Spleen (tissue), 11 donors: ENCODE results near the gene FAR2. TPM values are rescaled to one million over a fixed set of nuclear protein-coding genes. Genes with fewer than 3 reads are reported as not detected.
"Not testable (repeated sequence)": the region's sequence is repeated elsewhere in the genome, so short reads cannot be mapped to it uniquely, and the experiment has no call there.

Experiments used
- DNase-seq: peaks from one replicate; pipeline ENCODE4 v3.0.0-alpha.2; 2020
- H3K27ac ChIP-seq, 8 donors: fragments of 200-600 bp; sonication (generic) in 7 of 8; 1 replicate in 4 of 8; 2 replicates in 4 of 8; pipeline versions ENCODE4 v1.5.0 to v1.8.0; 2016 to 2021; ENCODE audit warnings: inconsistent platforms in 4 of 8, mild to moderate bottlenecking in 4 of 8, moderate library complexity in 1 of 8
- H3K27me3 ChIP-seq, 7 donors: fragments of 200-600 bp; sonication (generic) in 6 of 7; replicated peaks in 1 of 7; 1 replicate in 4 of 7; 2 replicates in 3 of 7; pipeline versions ENCODE4 v1.5.0 to v1.8.0; 2016 to 2021; ENCODE audit warnings: inconsistent platforms in 3 of 7, mild to moderate bottlenecking in 1 of 7
- H3K36me3 ChIP-seq, 6 donors: fragments of 200-600 bp; sonication (generic) in 5 of 6; 1 replicate in 4 of 6; 2 replicates in 2 of 6; pipeline versions ENCODE4 v1.5.0 to v1.8.0; 2016 to 2021; ENCODE audit warnings: inconsistent platforms in 2 of 6
- H3K4me1 ChIP-seq, 6 donors: fragments of 200-600 bp; sonication (generic) in 5 of 6; 1 replicate in 3 of 6; 2 replicates in 3 of 6; pipeline versions ENCODE4 v1.5.0 to v1.8.0; 2016 to 2021; ENCODE audit warnings: inconsistent platforms in 3 of 6
- H3K4me3 ChIP-seq, 8 donors: fragments of 200-600 bp; sonication (generic) in 7 of 8; 1 replicate in 4 of 8; 2 replicates in 4 of 8; pipeline versions ENCODE4 v1.5.0 to v1.8.0; 2016 to 2021; ENCODE audit warnings: inconsistent platforms in 4 of 8, mild to moderate bottlenecking in 4 of 8, moderate library complexity in 2 of 8
- H3K9me3 ChIP-seq, 8 donors: fragments of 200-600 bp; sonication (generic) in 7 of 8; 1 replicate in 4 of 8; 2 replicates in 4 of 8; pipeline versions ENCODE4 v1.5.0 to v1.8.0; 2016 to 2021; ENCODE audit warnings: inconsistent platforms in 4 of 8
- POLR2A ChIP-seq, 3 donors: fragments of 450-650 bp; IDR thresholded peaks; one replicate each; pipeline ENCODE4 v1.5.1; 2017; ENCODE audit warnings: antibody characterized with exemption in 3 of 3, mild to moderate bottlenecking in 1 of 3
- POLR2AphosphoS5 ChIP-seq, 3 donors: sonication (generic); formaldehyde crosslinking; IDR thresholded peaks; one replicate each; pipeline ENCODE4 v1.5.1; 2017; ENCODE audit warnings: antibody characterized with exemption in 3 of 3
- WGBS, 5 donors: extraction: QIAGEN DNeasy Blood & Tissue Kit in 3 of 5; methylation state at CpG; one replicate each; pipeline versions ENCODE4 v1.1.5 to v1.1.7; 2013 to 2018; 5-methylcytosine and 5-hydroxymethylcytosine counted together
- intact Hi-C: fragments of 100-400 bp; cut with DNase I; formaldehyde crosslinking; loops from one replicate; pipeline ENCODE4 v1.15.0; 2023; ENCODE audit warnings: low total_unique reads
- polyA plus RNA-seq, 3 donors: library from polyadenylated mRNA; stranded (reverse); fragments of 200-250 nt; gene quantifications; one replicate each; pipeline ENCODE4 v1.2.1, GENCODE V29; 2013
- total RNA-seq, 7 donors: library from RNA; depleted of rRNA in 3 of 7; stranded (reverse); fragments of >200 nt in 3 of 7; fragmentation: NEBNext Ultra II Directional in 4 of 7; extraction: Animal tissue kit (Norgen Biotek cat#: 25700) in 4 of 7; gene quantifications; one replicate each; pipeline versions ENCODE4 v1.1.0 to v1.2.1, GENCODE V29; 2016 to 2021
- TF ChIP-seq, protein P1 (sequence below), 11 experiments: fragments of 200-600 bp in 7 of 11; fragments of 450-650 bp in 4 of 11; sonication (generic) in 4 of 11; IDR thresholded peaks in 8 of 11; conservative IDR thresholded peaks in 3 of 11; 1 replicate in 7 of 11; 2 replicates in 4 of 11; pipeline versions ENCODE4 v1.4.0 to v1.8.0; 2016 to 2021; ENCODE audit warnings: antibody characterized with exemption in 11 of 11, inconsistent platforms in 4 of 11, mild to moderate bottlenecking in 1 of 11
- donor health status: healthy with polysubstance abuse.
- donor health status: DM: no; HTN: no; CAD: no; lungs with moderate emphysema.
- donor health status: DM: no; HTN: no; CAD: no.
- donor health status: Bipolar disorder and iron deficiency.
- donor health status: healthy.
- donor health status: DM: no; HTN: no; CAD: no.
- donor health status: DM: yes; HTN: yes; CAD: no.

FAR2 gene
- total and polyA plus RNA-seq, 10 donors = 2.9 to 51.8 (median 29.2) TPM

DNA sequence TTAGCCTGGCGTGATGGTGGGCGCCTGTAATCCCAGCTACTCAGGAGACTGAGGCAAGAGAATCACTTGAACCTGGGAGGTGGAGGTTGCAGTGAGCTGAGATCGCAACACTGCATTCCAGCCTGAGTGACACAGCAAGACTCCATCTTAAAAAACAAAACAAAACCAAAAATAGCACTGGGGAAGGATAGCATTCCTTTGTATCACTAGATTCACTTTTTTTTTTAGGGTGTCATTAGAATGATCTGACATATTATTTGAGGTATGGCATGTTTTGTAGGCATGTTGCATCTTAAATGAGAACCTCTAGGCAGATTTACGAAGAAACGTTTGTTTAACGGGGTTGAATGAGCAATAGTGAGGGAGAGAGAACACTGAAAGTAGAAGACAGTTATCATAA is 16.8 kb upstream of the FAR2 start:
- WGBS, 5 donors = 77 to 95% (median 88%) methylated on average over 6 of the region's 6 CpGs
- peak overlapping the region in 4 of 8 donors; percentile 13 to 54 (median 26) for H3K27ac ChIP-seq
- TF ChIP-seq, protein P1, sequence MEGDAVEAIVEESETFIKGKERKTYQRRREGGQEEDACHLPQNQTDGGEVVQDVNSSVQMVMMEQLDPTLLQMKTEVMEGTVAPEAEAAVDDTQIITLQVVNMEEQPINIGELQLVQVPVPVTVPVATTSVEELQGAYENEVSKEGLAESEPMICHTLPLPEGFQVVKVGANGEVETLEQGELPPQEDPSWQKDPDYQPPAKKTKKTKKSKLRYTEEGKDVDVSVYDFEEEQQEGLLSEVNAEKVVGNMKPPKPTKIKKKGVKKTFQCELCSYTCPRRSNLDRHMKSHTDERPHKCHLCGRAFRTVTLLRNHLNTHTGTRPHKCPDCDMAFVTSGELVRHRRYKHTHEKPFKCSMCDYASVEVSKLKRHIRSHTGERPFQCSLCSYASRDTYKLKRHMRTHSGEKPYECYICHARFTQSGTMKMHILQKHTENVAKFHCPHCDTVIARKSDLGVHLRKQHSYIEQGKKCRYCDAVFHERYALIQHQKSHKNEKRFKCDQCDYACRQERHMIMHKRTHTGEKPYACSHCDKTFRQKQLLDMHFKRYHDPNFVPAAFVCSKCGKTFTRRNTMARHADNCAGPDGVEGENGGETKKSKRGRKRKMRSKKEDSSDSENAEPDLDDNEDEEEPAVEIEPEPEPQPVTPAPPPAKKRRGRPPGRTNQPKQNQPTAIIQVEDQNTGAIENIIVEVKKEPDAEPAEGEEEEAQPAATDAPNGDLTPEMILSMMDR (IDR thresholded peaks at IDR 0.05 in 8 of 11, conservative IDR thresholded peaks at IDR 0.05 in 3 of 11) = no peak
- TF ChIP-seq POLR2A (IDR thresholded peaks at IDR 0.05) = no peak
- no peak for TF ChIP-seq POLR2AphosphoS5 (IDR thresholded peaks at IDR 0.05)
- no peak for DNase-seq
- H3K36me3 ChIP-seq = no peaks in the 10 kb centered on the region
- H3K9me3 ChIP-seq = no peaks in the 10 kb centered on the region
- no peaks in the 10 kb centered on the region for H3K27me3 ChIP-seq
- intact Hi-C loops = no loop called here
- H3K4me1 ChIP-seq = peaks cover 0 to 8% (median 0%) of the 10 kb centered on the region in 6 donors
- H3K4me3 ChIP-seq = no peak overlapping the region

DNA sequence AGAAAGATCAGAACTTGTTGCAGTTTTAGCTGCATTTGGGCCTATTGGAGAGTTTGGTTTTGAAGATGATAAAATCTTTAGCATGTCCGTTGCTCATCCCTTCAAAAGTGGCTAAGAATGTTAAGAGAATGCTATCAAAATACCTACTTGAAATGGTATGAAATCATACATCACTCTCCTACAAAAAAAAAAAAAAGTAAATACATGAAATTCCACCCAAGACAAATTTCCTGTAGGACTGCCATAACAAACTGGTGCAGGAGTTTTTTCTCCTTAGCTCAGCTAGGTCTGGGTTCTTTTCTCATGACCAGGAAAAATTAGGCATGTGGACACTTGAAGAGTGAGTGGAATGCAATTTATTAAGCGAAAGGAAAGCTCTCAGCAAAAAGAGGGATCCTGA is 15.9 kb upstream of the FAR2 start:
- no peak overlapping the region for H3K27ac ChIP-seq
- no peaks in the 10 kb centered on the region for H3K36me3 ChIP-seq
- DNase-seq = no peak
- intact Hi-C loops = no loop called here
- H3K4me1 ChIP-seq = peaks cover 0 to 8% (median 0%) of the 10 kb centered on the region in 6 donors
- H3K27me3 ChIP-seq = no peaks in the 10 kb centered on the region
- no peaks in the 10 kb centered on the region for H3K9me3 ChIP-seq
- H3K4me3 ChIP-seq = no peak overlapping the region
- no peak for TF ChIP-seq POLR2AphosphoS5 (IDR thresholded peaks at IDR 0.05)
- TF ChIP-seq POLR2A (IDR thresholded peaks at IDR 0.05) = no peak
- TF ChIP-seq, protein P1 (IDR thresholded peaks at IDR 0.05 in 8 of 11, conservative IDR thresholded peaks at IDR 0.05 in 3 of 11) = no peak
- WGBS, 5 donors = 70 to 93% (median 81%) methylated on average over 2 of the region's 2 CpGs

DNA sequence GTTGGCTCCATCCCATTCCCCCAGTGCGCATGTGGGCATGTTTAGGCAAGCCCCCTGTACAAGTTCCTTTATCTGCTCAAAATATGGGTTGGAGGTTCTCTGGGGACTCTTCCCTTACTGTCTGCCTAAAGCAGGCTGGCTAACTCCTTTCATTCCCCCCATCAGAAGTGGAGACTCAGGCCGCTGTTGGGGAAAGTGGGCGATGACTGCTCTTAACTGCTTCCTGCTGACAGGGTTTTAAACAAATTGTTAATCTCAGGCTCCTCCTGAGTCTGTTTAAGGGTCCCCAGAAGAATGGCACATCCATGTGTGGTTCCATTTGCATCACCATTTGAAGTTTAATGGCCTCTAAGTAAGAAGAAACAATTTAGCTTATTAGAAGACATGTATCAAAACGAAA is 15.4 kb upstream of the FAR2 start:
- Histone ChIP-seq H3K36me3 (no peaks in the 10 kb centered on the region), H3K27me3 (no peaks in the 10 kb centered on the region), H3K27ac (no peak overlapping the region), H3K9me3 (no peaks in the 10 kb centered on the region), H3K4me3 (no peak overlapping the region), H3K4me1 (peaks cover 0 to 8% (median 0%) of the 10 kb centered on the region in 6 donors)
- TF ChIP-seq POLR2A (IDR thresholded peaks at IDR 0.05) (no peak), POLR2AphosphoS5 (IDR thresholded peaks at IDR 0.05) (no peak)
- TF ChIP-seq, protein P1 (IDR thresholded peaks at IDR 0.05 in 8 of 11, conservative IDR thresholded peaks at IDR 0.05 in 3 of 11) = no peak
- DNase-seq = no peak
- intact Hi-C loops = no loop called here
- WGBS, 5 donors = 70 to 96% (median 83%) methylated on average over 4 of the region's 4 CpGs

DNA sequence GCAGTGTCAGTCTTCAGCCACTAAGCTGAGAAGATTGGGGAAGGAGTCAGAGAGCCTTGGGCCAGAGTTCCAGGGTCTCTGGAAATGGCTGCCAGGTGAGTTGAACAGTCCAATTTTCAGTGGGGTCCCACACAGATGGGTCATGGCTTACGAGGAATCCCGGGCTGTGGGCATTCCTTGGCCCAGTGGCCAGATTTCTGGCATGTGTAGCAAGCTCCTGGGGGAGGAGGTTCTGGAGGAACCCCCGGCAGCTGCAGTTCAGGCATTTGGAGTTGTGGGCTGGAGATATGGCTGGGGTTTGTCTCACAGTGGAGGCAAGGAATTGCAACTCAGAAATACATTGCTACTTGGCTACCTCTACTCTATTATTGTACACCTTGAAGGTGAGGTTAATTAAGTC is 10.8 kb upstream of the FAR2 start:
- WGBS, 5 donors = 73 to 92% (median 85%) methylated on average over 3 of the region's 3 CpGs
- H3K4me1 ChIP-seq, H3K36me3 ChIP-seq, H3K4me3 ChIP-seq, intact Hi-C loops, DNase-seq, H3K27ac ChIP-seq, H3K27me3 ChIP-seq: not testable (repeated sequence)
- H3K9me3 ChIP-seq = peaks cover 0 to 14% (median 9%) of the 10 kb centered on the region in 8 donors

DNA sequence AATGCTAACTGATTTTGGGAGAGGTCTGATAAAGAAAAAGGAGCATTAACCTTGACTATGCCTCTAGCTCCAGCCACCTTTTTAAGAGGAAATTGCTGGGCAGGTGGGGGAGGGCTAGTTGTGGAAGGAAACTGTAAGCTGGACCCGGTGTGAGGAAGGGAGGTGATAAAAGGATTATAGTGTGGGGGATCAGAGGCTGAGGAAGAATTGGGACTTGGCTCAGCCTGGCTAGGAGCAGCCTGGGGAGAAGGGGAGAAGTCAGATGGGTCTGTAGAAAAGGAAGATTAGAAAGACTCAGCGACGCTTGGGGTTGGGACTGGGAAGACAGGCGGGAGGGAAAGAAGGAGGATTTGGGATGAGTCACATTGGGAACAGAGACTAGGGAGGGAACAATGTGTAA is 10.2 kb upstream of the FAR2 start:
- H3K4me3 ChIP-seq, H3K36me3 ChIP-seq, intact Hi-C loops, DNase-seq, H3K27me3 ChIP-seq, H3K27ac ChIP-seq, H3K4me1 ChIP-seq: not testable (repeated sequence)
- 73 to 78% (median 74%) methylated on average over 4 of the region's 4 CpGs for WGBS, 5 donors
- H3K9me3 ChIP-seq = peaks cover 0 to 14% (median 9%) of the 10 kb centered on the region in 8 donors
